ENCODE data around the gene TTC3. TPM values are rescaled to one million over a fixed set of nuclear protein-coding genes. Genes with fewer than 3 reads are reported as not detected.

The TTC3 gene
- total and polyA plus RNA-seq, 2 of the 13 experiments (the other 11 are each of a cell fraction or from before 2014, with no cell fraction given) = 55.7 to 108 TPM

- TF ChIP-seq, protein P1, sequence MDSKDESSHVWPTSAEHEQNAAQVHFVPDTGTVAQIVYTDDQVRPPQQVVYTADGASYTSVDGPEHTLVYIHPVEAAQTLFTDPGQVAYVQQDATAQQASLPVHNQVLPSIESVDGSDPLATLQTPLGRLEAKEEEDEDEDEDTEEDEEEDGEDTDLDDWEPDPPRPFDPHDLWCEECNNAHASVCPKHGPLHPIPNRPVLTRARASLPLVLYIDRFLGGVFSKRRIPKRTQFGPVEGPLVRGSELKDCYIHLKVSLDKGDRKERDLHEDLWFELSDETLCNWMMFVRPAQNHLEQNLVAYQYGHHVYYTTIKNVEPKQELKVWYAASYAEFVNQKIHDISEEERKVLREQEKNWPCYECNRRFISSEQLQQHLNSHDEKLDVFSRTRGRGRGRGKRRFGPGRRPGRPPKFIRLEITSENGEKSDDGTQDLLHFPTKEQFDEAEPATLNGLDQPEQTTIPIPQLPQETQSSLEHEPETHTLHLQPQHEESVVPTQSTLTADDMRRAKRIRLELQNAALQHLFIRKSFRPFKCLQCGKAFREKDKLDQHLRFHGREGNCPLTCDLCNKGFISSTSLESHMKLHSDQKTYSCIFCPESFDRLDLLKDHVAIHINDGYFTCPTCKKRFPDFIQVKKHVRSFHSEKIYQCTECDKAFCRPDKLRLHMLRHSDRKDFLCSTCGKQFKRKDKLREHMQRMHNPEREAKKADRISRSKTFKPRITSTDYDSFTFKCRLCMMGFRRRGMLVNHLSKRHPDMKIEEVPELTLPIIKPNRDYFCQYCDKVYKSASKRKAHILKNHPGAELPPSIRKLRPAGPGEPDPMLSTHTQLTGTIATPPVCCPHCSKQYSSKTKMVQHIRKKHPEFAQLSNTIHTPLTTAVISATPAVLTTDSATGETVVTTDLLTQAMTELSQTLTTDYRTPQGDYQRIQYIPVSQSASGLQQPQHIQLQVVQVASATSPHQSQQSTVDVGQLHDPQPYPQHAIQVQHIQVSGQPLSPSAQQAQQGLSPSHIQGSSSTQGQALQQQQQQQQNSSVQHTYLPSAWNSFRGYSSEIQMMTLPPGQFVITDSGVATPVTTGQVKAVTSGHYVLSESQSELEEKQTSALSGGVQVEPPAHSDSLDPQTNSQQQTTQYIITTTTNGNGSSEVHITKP (CRISPR knock-in tag; IDR thresholded peaks at IDR 0.05; ENCODE audit: low read depth) = no peak; the same call in 1 of the 2 replicates
- TF ChIP-seq HDAC2 (CRISPR knock-in tag; IDR thresholded peaks at IDR 0.05) (peak; percentile 84), ZNF383 (CRISPR knock-in tag; IDR thresholded peaks at IDR 0.05; ENCODE audit: borderline replicate concordance) (no peak), RXRA (CRISPR knock-in tag; IDR thresholded peaks at IDR 0.05) (peak; percentile 72), ZNF431 (CRISPR knock-in tag; IDR thresholded peaks at IDR 0.05; ENCODE audit: borderline replicate concordance, low read depth) (no peak), DMAP1 (CRISPR knock-in tag; IDR thresholded peaks at IDR 0.05) (peak; percentile 81; the same call in 1 of the 2 replicates), ARID2 (CRISPR knock-in tag; IDR thresholded peaks at IDR 0.05; ENCODE audit: borderline replicate concordance) (no peak), SALL2 (CRISPR knock-in tag; IDR thresholded peaks at IDR 0.05) (peak; percentile 73; the same call in 1 of the 2 replicates), IKZF5 (CRISPR knock-in tag; IDR thresholded peaks at IDR 0.05) (peak; percentile 81; the same call in 1 of the 2 replicates), FOSL1 (CRISPR knock-in tag; IDR thresholded peaks at IDR 0.05; ENCODE audit: borderline replicate concordance) (no peak), ZNF441 (CRISPR knock-in tag; IDR thresholded peaks at IDR 0.05; ENCODE audit: borderline replicate concordance) (peak; percentile 45; the same call in 1 of the 2 replicates), SAFB2 (CRISPR knock-in tag; IDR thresholded peaks at IDR 0.05; ENCODE audit: borderline replicate concordance, low read depth) (peak; percentile 87), KLF11 (CRISPR knock-in tag; IDR thresholded peaks at IDR 0.05) (peak; percentile 83), CBX5 (CRISPR knock-in tag; IDR thresholded peaks at IDR 0.05; ENCODE audit: borderline replicate concordance) (peak; percentile 72; the same call in 1 of the 2 replicates), HIC2 (CRISPR knock-in tag; IDR thresholded peaks at IDR 0.05; ENCODE audit: low read depth) (no peak; the same call in 1 of the 2 replicates), ZNF205 (CRISPR knock-in tag; IDR thresholded peaks at IDR 0.05) (no peak), ZNF747 (CRISPR knock-in tag; IDR thresholded peaks at IDR 0.05; ENCODE audit: borderline replicate concordance) (peak; percentile 94; the same call in 1 of the 2 replicates)
- TF ChIP-seq, protein P2, sequence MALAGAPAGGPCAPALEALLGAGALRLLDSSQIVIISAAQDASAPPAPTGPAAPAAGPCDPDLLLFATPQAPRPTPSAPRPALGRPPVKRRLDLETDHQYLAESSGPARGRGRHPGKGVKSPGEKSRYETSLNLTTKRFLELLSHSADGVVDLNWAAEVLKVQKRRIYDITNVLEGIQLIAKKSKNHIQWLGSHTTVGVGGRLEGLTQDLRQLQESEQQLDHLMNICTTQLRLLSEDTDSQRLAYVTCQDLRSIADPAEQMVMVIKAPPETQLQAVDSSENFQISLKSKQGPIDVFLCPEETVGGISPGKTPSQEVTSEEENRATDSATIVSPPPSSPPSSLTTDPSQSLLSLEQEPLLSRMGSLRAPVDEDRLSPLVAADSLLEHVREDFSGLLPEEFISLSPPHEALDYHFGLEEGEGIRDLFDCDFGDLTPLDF (CRISPR knock-in tag; IDR thresholded peaks at IDR 0.05) = peak; percentile 74; the same call in 1 of the 2 replicates
- TF ChIP-seq, protein P3, sequence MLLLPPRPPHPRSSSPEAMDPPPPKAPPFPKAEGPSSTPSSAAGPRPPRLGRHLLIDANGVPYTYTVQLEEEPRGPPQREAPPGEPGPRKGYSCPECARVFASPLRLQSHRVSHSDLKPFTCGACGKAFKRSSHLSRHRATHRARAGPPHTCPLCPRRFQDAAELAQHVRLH (CRISPR knock-in tag; IDR thresholded peaks at IDR 0.05; ENCODE audit: borderline replicate concordance, low read depth) = peak; percentile 91; the same call in 1 of the 2 replicates
- TF ChIP-seq, protein P4, sequence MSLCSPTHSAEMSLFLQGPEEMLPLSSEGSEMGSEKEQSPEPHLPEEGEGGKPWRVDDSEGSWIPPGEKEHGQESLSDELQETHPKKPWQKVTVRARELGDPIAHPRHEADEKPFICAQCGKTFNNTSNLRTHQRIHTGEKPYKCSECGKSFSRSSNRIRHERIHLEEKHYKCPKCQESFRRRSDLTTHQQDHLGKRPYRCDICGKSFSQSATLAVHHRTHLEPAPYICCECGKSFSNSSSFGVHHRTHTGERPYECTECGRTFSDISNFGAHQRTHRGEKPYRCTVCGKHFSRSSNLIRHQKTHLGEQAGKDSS (CRISPR knock-in tag; IDR thresholded peaks at IDR 0.05; ENCODE audit: borderline replicate concordance, low read depth) = peak; percentile 59; the same call in 1 of the 2 replicates
Observed at GRCh38 chr21:37220981-37221664, 148.1 kb downstream of the TTC3 start (continued).

Measured in HepG2 (cell line).